OCI-LY7 (cell line): ENCODE measurements around the gene IGFN1.

Experiments used
- EZH2phosphoT487 ChIP-seq: fragments of 200-600 bp; sonication (generic); IDR thresholded peaks from 2 replicates; pipeline ENCODE4 v1.6.1; 2018; ENCODE audit warnings: low read depth, borderline replicate concordance, mild to moderate bottlenecking, mixed run types, antibody characterized with exemption, low read length, moderate library complexity, mixed read lengths
- TF ChIP-seq, protein P1 (sequence below): fragments of 200-600 bp; sonication (generic); conservative IDR thresholded peaks from 2 replicates; pipeline ENCODE4 v1.5.1; 2014; ENCODE audit warnings: mild to moderate bottlenecking, antibody characterized with exemption, low read length, moderate library complexity, mixed read lengths

- TF ChIP-seq, protein P1, sequence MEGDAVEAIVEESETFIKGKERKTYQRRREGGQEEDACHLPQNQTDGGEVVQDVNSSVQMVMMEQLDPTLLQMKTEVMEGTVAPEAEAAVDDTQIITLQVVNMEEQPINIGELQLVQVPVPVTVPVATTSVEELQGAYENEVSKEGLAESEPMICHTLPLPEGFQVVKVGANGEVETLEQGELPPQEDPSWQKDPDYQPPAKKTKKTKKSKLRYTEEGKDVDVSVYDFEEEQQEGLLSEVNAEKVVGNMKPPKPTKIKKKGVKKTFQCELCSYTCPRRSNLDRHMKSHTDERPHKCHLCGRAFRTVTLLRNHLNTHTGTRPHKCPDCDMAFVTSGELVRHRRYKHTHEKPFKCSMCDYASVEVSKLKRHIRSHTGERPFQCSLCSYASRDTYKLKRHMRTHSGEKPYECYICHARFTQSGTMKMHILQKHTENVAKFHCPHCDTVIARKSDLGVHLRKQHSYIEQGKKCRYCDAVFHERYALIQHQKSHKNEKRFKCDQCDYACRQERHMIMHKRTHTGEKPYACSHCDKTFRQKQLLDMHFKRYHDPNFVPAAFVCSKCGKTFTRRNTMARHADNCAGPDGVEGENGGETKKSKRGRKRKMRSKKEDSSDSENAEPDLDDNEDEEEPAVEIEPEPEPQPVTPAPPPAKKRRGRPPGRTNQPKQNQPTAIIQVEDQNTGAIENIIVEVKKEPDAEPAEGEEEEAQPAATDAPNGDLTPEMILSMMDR, result no peak
- TF ChIP-seq EZH2phosphoT487, result no peak
Measured at GRCh38 chr1:201141418-201141817, 49.2 kb upstream of the IGFN1 start.
